Measurements from ENCODE around the gene PCMTD2. TPM values are rescaled to one million over a fixed set of nuclear protein-coding genes. Genes with fewer than 3 reads are reported as not detected.

Gene PCMTD2
- total and polyA plus RNA-seq, 2 of the 13 experiments (the other 11 are each of a cell fraction or from before 2014, with no cell fraction given), result 47.0 to 76.9 TPM

- TF ChIP-seq ZFP91 (CRISPR knock-in tag; IDR thresholded peaks at IDR 0.05; ENCODE audit: borderline replicate concordance) (no peak), U2AF2 (IDR thresholded peaks at IDR 0.05; ENCODE audit: low read depth, low read length) (no peak), TCF7 (IDR thresholded peaks at IDR 0.05; ENCODE audit: low read depth) (no peak), ZNF709 (CRISPR knock-in tag; IDR thresholded peaks at IDR 0.05) (peak; percentile 59; the same call in 1 of the 2 replicates), ZNF337 (CRISPR knock-in tag; IDR thresholded peaks at IDR 0.05; ENCODE audit: borderline replicate concordance, low read depth) (no peak), RORA (CRISPR knock-in tag; IDR thresholded peaks at IDR 0.05) (no peak), IKZF5 (CRISPR knock-in tag; IDR thresholded peaks at IDR 0.05) (no peak; the same call in 1 of the 2 replicates), GMEB1 (CRISPR knock-in tag; IDR thresholded peaks at IDR 0.05; ENCODE audit: borderline replicate concordance) (no peak), RFX1 (IDR thresholded peaks at IDR 0.05) (no peak), ZNF329 (CRISPR knock-in tag; IDR thresholded peaks at IDR 0.05; ENCODE audit: low read depth) (no peak), ZXDC (CRISPR knock-in tag; IDR thresholded peaks at IDR 0.05) (no peak), KDM6A (CRISPR knock-in tag; IDR thresholded peaks at IDR 0.05; ENCODE audit: low read depth) (peak; percentile 58; the same call in 1 of the 2 replicates), THAP11 (CRISPR knock-in tag; IDR thresholded peaks at IDR 0.05) (peak; percentile 23; the same call in 1 of the 2 replicates), SRSF9 (IDR thresholded peaks at IDR 0.05; ENCODE audit: borderline replicate concordance, insufficient read depth, low read depth, low read length, poor library complexity, severe bottlenecking) (no peak), RBFOX2 (IDR thresholded peaks at IDR 0.05; ENCODE audit: low read depth, low read length) (no peak), SSRP1 (CRISPR knock-in tag; IDR thresholded peaks at IDR 0.05) (no peak), CHD4 (IDR thresholded peaks at IDR 0.05; ENCODE audit: borderline replicate concordance, low read length) (no peak), ZNF776 (CRISPR knock-in tag; IDR thresholded peaks at IDR 0.05) (no peak), ZNF616 (CRISPR knock-in tag; IDR thresholded peaks at IDR 0.05; ENCODE audit: low read depth) (no peak), NFIC (IDR thresholded peaks at IDR 0.05; ENCODE audit: low read length) (no peak), FOSL2 (CRISPR knock-in tag; IDR thresholded peaks at IDR 0.05) (0 out of 2 replicates have a peak, but pooled peaks have one; percentile 9), ZNF724P (CRISPR knock-in tag; IDR thresholded peaks at IDR 0.05; ENCODE audit: borderline replicate concordance) (no peak), U2AF1 (optimal IDR thresholded peaks at IDR 0.05; ENCODE audit: low read depth, low read length) (no peak), ZNF260 (CRISPR knock-in tag; IDR thresholded peaks at IDR 0.05; ENCODE audit: borderline replicate concordance, low read depth) (no peak)
Measured at GRCh38 chr20:64220891-64221527, 34.5 kb upstream of the PCMTD2 start (continued).
